C4-2B (cell line): ENCODE results near the gene OTUD1.

Experiments used
- ZFX ChIP-seq: fragments of 450-650 bp; IDR thresholded peaks from 2 replicates; pipeline ENCODE4 v1.6.1; 2017
- TF ChIP-seq, protein P1 (sequence below): fragments of 450-650 bp; conservative IDR thresholded peaks from 2 replicates; pipeline ENCODE4 v1.5.1; 2017; ENCODE audit warnings: mild to moderate bottlenecking

DNA sequence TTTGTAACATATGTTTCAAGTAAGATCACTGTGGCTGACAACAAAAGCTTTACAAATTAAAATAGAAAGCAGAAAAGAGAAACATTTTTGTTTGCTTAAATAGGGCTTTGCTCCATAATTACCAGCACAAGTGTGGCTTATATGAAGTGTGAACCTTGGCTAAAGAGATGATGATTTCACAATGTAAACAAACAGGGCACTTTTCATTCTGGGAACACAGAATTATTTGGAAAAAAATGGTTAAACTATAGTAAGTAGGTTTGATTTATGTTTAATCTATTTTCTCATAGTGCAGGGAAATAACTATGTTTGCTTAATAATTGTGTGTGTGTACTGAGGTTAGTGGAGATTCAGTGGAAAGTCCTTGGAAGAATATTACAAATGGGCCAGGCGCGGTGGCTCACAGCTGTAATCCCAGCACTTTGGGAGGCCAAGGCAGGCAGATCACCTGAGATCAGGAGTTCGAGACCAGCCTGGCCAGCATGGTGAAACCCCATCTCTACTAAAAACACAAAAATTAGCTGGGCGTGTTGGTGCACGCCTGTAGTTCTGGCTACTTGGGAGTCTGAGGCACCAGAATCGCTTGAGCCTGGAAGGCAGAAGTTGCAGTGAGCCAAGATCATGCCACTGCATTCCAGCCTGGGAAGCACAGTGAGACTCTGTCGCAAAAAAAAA lies 19.1 kb upstream of the OTUD1 start:
- TF ChIP-seq, protein P1, sequence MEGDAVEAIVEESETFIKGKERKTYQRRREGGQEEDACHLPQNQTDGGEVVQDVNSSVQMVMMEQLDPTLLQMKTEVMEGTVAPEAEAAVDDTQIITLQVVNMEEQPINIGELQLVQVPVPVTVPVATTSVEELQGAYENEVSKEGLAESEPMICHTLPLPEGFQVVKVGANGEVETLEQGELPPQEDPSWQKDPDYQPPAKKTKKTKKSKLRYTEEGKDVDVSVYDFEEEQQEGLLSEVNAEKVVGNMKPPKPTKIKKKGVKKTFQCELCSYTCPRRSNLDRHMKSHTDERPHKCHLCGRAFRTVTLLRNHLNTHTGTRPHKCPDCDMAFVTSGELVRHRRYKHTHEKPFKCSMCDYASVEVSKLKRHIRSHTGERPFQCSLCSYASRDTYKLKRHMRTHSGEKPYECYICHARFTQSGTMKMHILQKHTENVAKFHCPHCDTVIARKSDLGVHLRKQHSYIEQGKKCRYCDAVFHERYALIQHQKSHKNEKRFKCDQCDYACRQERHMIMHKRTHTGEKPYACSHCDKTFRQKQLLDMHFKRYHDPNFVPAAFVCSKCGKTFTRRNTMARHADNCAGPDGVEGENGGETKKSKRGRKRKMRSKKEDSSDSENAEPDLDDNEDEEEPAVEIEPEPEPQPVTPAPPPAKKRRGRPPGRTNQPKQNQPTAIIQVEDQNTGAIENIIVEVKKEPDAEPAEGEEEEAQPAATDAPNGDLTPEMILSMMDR, result no peak
- TF ChIP-seq ZFX, result no peak
